BLaER1 (cell line): ENCODE results near the gene NR0B2.

Source experiments
- H3K27ac ChIP-seq: shearing (Covaris generic); formaldehyde crosslinking; 2 replicates; pipeline ENCODE4 v1.8.1; 2022
- H3K27me3 ChIP-seq: shearing (Covaris generic); formaldehyde crosslinking; 2 replicates; pipeline ENCODE4 v1.8.1; 2022
- H3K36me3 ChIP-seq: shearing (Covaris generic); formaldehyde crosslinking; 2 replicates; pipeline ENCODE4 v1.8.1; 2022
- H3K4me1 ChIP-seq: shearing (Covaris generic); formaldehyde crosslinking; 2 replicates; pipeline ENCODE4 v1.8.1; 2022
- H3K4me2 ChIP-seq: shearing (Covaris generic); formaldehyde crosslinking; 2 replicates; pipeline ENCODE4 v1.8.1; 2022
- H3K4me3 ChIP-seq: shearing (Covaris generic); formaldehyde crosslinking; 2 replicates; pipeline ENCODE4 v1.8.1; 2022
- H3K9ac ChIP-seq: shearing (Covaris generic); formaldehyde crosslinking; 2 replicates; pipeline ENCODE4 v1.8.1; 2022
- H3K9me3 ChIP-seq: shearing (Covaris generic); formaldehyde crosslinking; 2 replicates; pipeline ENCODE4 v1.8.1; 2022
- H4K20me1 ChIP-seq: shearing (Covaris generic); formaldehyde crosslinking; 2 replicates; pipeline ENCODE4 v1.8.1; 2022
- Cebpa-rat ChIP-seq: shearing (Covaris generic); IDR thresholded peaks from 2 replicates; pipeline ENCODE4 v1.8.1; 2022

The NR0B2 gene

GRCh38 chr1:26913754-26914619 lies at the start of gene NR0B2:
Gene NR0B2, minus strand, starts transcription at chr1:26913975. Its CDS starts 35 bp downstream, at chr1:26913940.
- Histone ChIP-seq H3K36me3 (no peaks in the 10 kb centered on the region), H3K9me3 (no peaks in the 10 kb centered on the region), H3K4me2 (no peak within 1 kb of the TSS), H4K20me1 (no peaks in the 10 kb centered on the region), H3K27ac (no peak within 1 kb of the TSS), H3K9ac (no peak within 1 kb of the TSS), H3K4me3 (no peak within 1 kb of the TSS), H3K27me3 (no peaks in the 10 kb centered on the region), H3K4me1 (no peaks in the 10 kb centered on the region)
- TF ChIP-seq Cebpa-rat = no peak

- peaks cover 40% of the 10 kb centered on the region for H3K27me3 ChIP-seq
- no peaks in the 10 kb centered on the region for H3K36me3 ChIP-seq
- no peak for TF ChIP-seq Cebpa-rat
- no peak overlapping the region for H3K9ac ChIP-seq
- no peak overlapping the region for H3K4me3 ChIP-seq
- no peaks in the 10 kb centered on the region for H3K9me3 ChIP-seq
- H3K27ac ChIP-seq = no peak overlapping the region
- no peak overlapping the region for H3K4me2 ChIP-seq
- H4K20me1 ChIP-seq = peaks cover 11% of the 10 kb centered on the region; the same call in 1 of the 2 replicates
- peaks cover 28% of the 10 kb centered on the region for H3K4me1 ChIP-seq
Observed at GRCh38 chr1:26961826-26962225, 48.1 kb upstream of the NR0B2 start.

- H3K4me2 ChIP-seq = peak overlapping the region; percentile 45; the same call in 1 of the 2 replicates
- H3K36me3 ChIP-seq = no peaks in the 10 kb centered on the region
- no peak for TF ChIP-seq Cebpa-rat
- no peak overlapping the region for H3K9ac ChIP-seq
- no peak overlapping the region for H3K4me3 ChIP-seq
- peaks cover 11% of the 10 kb centered on the region; the same call in 1 of the 2 replicates for H4K20me1 ChIP-seq
- H3K27me3 ChIP-seq = peaks cover 40% of the 10 kb centered on the region
- peaks cover 6% of the 10 kb centered on the region for H3K9me3 ChIP-seq
- H3K4me1 ChIP-seq = peaks cover 25% of the 10 kb centered on the region
- H3K27ac ChIP-seq = no peak overlapping the region
Observed at GRCh38 chr1:26960625-26960966, 46.8 kb upstream of the NR0B2 start.

- no peak within 1 kb of the TSS for H3K9ac ChIP-seq
- peaks cover 11% of the 10 kb centered on the region; the same call in 1 of the 2 replicates for H4K20me1 ChIP-seq
- peaks cover 25% of the 10 kb centered on the region for H3K4me1 ChIP-seq
- TF ChIP-seq Cebpa-rat = no peak
- peak within 1 kb of the TSS; percentile 45 for H3K4me2 ChIP-seq
- H3K27ac ChIP-seq = no peak within 1 kb of the TSS
- H3K36me3 ChIP-seq = no peaks in the 10 kb centered on the region
- peak within 1 kb of the TSS; percentile 18; the same call in 1 of the 2 replicates for H3K4me3 ChIP-seq
- H3K9me3 ChIP-seq = peaks cover 6% of the 10 kb centered on the region
- peaks cover 40% of the 10 kb centered on the region for H3K27me3 ChIP-seq
Observed at GRCh38 chr1:26959722-26960624, 46.2 kb upstream of the NR0B2 start, which contains the start of gene KDF1. Gene KDF1, minus strand, starts transcription at chr1:26960468. Its CDS starts 8,088 bp downstream, at chr1:26952380.

- peaks cover 11% of the 10 kb centered on the region; the same call in 1 of the 2 replicates for H4K20me1 ChIP-seq
- peaks cover 40% of the 10 kb centered on the region for H3K27me3 ChIP-seq
- H3K9me3 ChIP-seq = peaks cover 6% of the 10 kb centered on the region
- H3K27ac ChIP-seq = no peak overlapping the region
- no peak overlapping the region for H3K4me3 ChIP-seq
- TF ChIP-seq Cebpa-rat = no peak
- H3K4me1 ChIP-seq = peaks cover 21% of the 10 kb centered on the region
- no peak overlapping the region for H3K9ac ChIP-seq
- no peaks in the 10 kb centered on the region for H3K36me3 ChIP-seq
- no peak overlapping the region for H3K4me2 ChIP-seq
Observed at GRCh38 chr1:26959270-26959669, 45.5 kb upstream of the NR0B2 start.

GRCh38 chr1:26957306-26957705 lies 43.5 kb upstream of the NR0B2 start:
- no peak for TF ChIP-seq Cebpa-rat
- no peak overlapping the region for H3K4me2 ChIP-seq

GRCh38 chr1:26956321-26956720 lies 42.5 kb upstream of the NR0B2 start:
- no peak overlapping the region for H3K27ac ChIP-seq
- H3K4me2 ChIP-seq = no peak overlapping the region
- H3K9ac ChIP-seq = no peak overlapping the region
- peaks cover 34% of the 10 kb centered on the region for H3K27me3 ChIP-seq
- no peak overlapping the region for H3K4me3 ChIP-seq
- H3K4me1 ChIP-seq = peaks cover 9% of the 10 kb centered on the region
- peaks cover 11% of the 10 kb centered on the region; the same call in 1 of the 2 replicates for H4K20me1 ChIP-seq
- peaks cover 4% of the 10 kb centered on the region; the same call in 1 of the 2 replicates for H3K36me3 ChIP-seq
- peaks cover 6% of the 10 kb centered on the region for H3K9me3 ChIP-seq
- no peak for TF ChIP-seq Cebpa-rat

More at GRCh38 chr1:26957306-26957705, 43.5 kb upstream of the NR0B2 start:
- peaks cover 6% of the 10 kb centered on the region for H3K9me3 ChIP-seq
- no peak overlapping the region for H3K27ac ChIP-seq
- no peak overlapping the region for H3K9ac ChIP-seq
- no peaks in the 10 kb centered on the region for H3K36me3 ChIP-seq
- H3K27me3 ChIP-seq = peaks cover 40% of the 10 kb centered on the region
- peaks cover 9% of the 10 kb centered on the region for H3K4me1 ChIP-seq
- peaks cover 11% of the 10 kb centered on the region; the same call in 1 of the 2 replicates for H4K20me1 ChIP-seq
- H3K4me3 ChIP-seq = no peak overlapping the region

GRCh38 chr1:26953374-26953773 lies 39.6 kb upstream of the NR0B2 start:
- TF ChIP-seq Cebpa-rat = no peak
- H3K27ac ChIP-seq = no peak overlapping the region
- H3K4me2 ChIP-seq = no peak overlapping the region
- peaks cover 8% of the 10 kb centered on the region for H3K36me3 ChIP-seq
- peaks cover 6% of the 10 kb centered on the region for H3K9me3 ChIP-seq
- H3K4me1 ChIP-seq = peaks cover 17% of the 10 kb centered on the region
- no peaks in the 10 kb centered on the region for H4K20me1 ChIP-seq
- no peak overlapping the region for H3K4me3 ChIP-seq
- no peak overlapping the region for H3K9ac ChIP-seq
- peaks cover 4% of the 10 kb centered on the region; the same call in 1 of the 2 replicates for H3K27me3 ChIP-seq

- peaks cover 6% of the 10 kb centered on the region for H3K9me3 ChIP-seq
- H4K20me1 ChIP-seq = 0 out of 2 replicates have a peak, but pooled peaks cover under 1% of the 10 kb centered on the region
- no peak for TF ChIP-seq Cebpa-rat
- peaks cover 17% of the 10 kb centered on the region for H3K4me1 ChIP-seq
- no peak overlapping the region for H3K4me2 ChIP-seq
- H3K4me3 ChIP-seq = no peak overlapping the region
- no peaks in the 10 kb centered on the region for H3K27me3 ChIP-seq
- no peak overlapping the region for H3K9ac ChIP-seq
- peaks cover 22% of the 10 kb centered on the region for H3K36me3 ChIP-seq
- H3K27ac ChIP-seq = no peak overlapping the region
Observed at GRCh38 chr1:26951821-26952497, 38.2 kb upstream of the NR0B2 start.
